Measurements from ENCODE around the gene KIF1A.
"Not testable (repeated sequence)": the region's sequence is repeated elsewhere in the genome, so short reads cannot be mapped to it uniquely, and the experiment has no call there.

Gene KIF1A

DNA sequence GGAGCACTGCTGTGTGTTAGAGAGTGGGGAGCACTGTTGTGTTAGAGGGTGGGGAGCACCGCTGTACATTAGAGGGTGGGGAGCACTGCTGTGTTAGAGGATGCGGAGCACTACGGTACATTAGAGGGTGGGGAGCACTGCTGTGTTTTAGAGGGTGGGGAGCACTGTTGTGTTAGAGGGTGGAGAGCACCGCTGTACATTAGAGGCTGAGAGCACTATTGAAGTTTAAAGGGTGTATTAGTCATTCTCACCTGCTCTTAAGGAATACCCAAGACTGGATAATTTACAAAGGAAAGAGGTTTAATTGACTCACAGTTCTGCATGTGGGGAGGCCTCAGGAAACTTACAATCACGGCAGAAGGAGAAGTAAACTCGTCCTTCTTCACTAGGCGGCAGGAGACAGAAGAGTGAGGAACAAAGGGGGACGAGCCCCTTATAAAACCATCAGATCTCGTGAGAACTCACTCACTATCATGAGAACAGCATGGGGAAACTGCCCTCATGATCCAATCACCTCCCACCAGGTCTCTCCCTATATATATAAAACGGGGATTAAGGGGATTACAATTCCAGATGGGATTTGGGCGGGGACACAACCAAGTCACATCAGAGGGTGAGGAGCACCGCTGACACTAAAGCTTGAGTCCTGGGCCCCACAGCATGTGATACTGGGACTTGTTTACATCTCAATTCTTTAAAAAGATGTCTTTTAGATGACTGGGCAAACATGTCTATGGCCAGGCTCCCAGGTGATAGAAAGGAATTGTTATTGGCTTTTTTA lies 29.1 kb upstream of the KIF1A start:
- DNase-seq (ENCODE audit: low spot score) = no peak

DNA sequence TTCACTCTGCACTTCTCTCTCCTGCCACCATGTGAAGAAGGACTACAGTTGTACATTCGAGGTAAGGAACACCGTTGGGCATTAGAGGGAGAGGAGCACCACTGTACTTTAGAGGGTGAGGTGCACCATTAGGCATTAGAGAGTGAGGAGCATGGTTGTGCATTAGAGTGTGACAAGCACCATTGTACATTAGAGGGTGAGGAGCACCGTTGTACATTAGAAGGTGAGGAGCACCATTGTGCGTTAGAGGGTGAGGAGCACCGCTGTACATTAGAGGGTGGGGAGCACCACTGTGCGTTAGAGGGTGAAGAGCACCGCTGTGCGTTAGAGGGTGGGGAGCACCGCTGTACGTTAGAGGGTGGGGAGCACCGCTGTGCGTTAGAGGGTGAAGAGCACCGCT lies 27.8 kb upstream of the KIF1A start:
- DNase-seq (ENCODE audit: low spot score) = no peak

DNA sequence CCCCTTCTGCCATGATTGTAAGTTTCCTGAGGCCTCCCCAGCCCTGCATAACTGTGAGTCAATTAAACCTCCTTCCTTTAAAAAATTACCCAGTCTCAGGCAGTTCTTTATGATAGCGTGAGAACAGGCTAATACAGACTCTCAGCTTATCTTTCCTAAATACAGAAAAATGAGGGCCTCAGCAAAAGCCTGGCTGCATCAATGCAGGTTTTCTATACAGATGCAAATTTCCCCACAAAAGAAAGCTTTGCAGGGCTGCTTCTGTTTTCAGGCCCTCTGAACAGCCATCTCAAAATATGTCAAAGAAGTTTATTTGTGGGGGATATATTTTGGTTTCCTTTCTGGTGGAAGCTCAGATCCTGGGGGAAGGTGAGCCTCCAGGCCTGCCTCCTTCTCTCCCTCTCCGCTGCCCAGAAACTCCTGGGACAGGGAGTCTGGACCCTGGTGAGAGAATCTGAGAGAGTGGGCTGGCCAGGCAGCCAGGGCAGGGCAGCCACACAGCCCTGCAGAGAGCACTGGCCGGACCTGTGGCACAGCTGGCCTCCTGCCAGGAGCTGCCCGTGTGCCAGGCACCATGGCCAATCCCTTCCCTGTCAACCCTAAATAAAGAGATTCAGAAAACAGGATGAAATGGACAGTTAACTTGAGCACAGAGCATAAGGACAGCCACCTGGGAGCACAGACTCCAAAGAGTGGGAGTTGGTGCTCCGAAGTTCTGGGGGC lies 27.0 kb upstream of the KIF1A start:
- no peak for DNase-seq (ENCODE audit: low spot score)

DNA sequence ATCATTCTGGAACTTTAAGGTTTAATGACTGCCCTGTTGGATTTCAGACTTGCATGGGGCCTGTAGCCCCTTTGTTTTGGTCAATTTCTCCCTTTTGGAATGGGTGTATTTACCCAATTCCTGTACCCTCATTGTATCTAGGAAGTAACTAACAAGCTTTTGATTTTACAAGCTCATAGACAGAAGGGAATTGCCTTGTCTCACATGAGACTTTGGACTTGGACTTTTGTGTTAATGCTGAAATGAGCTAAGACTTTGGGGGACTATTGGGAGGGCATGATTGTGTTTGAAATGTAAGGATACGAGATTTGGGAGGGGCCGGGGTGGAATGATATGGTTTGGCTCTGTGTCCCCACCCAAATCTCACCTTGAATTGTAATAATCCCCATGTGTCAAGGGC lies 26.3 kb upstream of the KIF1A start:
- not testable (repeated sequence) for DNase-seq (ENCODE audit: low spot score)

DNA sequence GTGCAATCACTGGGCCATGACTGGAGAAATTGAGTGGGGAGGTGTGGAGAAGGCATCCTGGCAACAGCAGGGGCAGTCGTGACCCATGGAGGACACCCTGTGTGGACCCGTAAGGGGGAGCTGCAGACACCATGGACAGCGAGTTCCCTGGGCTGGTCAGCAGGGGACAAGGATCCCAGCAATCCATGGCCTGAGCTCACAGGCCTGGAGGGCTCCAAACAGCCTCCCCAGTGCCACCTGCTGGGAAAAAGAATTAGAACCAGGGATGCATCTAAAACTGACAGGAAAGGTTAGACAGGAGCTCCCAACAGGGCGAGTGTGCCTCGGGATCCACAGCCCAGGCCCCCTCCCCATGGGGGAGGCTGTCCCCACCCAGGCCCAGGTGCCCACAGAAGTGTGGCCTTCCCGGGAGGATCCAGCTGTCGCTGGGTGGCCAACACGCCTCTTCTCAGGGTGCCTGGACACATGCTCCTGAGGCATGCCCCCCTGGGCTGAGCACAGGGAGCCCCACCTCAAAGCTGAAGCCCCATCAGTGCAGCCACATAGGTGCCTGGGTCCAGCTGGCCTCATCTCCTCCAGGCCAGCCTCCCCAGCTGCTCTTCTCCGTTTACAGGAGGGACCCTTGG lies 20.5 kb upstream of the KIF1A start:
- DNase-seq (ENCODE audit: low spot score) = peak; percentile 76

DNA sequence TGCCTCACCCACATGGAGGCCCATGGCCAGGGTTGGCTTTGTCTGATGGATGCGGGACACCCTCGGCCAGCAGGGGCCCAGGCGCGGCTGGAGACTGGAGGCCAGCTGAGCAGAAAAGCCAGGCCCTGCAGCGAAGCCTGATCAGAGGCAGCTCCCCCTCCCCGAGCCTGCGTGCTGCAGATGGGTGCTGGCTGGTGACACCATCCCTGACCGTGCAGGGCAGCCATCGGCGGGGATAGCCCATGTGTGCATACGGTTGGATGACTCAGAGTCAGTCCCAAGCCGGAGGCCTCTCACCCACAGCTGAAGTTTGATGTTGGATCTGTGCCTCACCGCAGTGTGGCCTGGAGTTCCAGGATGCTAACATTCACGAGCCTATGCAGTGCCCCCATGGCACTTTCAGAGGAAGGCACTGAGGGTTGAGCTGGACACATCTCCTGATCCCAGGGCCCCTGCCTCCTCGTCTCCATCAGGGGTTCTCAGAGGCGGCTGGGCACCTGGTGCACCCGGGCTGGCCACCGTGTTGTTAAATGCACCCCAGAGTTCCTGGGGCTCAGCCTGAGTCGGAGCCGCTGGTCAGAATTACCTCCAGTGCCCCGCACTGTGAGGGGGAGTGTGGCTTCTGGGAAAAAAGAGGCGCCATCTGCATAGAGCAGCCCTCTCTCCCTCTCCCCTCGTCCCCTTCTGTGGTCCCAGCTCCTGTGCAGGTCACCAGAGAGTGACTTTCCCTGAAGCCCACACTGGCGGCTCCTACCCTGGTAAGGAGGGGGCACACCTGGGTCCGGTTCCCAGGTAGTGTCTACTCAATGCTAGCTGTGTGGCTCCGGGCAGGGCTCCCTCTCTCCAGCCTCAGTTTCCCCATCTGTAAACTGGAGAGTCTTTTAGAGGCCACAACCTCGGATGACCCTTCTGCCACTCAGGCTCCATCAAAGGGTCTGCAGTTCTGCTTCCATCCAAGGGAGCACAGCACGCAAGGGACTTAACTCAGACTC lies 19.4 kb upstream of the KIF1A start:
- no peak for DNase-seq (ENCODE audit: low spot score)

DNA sequence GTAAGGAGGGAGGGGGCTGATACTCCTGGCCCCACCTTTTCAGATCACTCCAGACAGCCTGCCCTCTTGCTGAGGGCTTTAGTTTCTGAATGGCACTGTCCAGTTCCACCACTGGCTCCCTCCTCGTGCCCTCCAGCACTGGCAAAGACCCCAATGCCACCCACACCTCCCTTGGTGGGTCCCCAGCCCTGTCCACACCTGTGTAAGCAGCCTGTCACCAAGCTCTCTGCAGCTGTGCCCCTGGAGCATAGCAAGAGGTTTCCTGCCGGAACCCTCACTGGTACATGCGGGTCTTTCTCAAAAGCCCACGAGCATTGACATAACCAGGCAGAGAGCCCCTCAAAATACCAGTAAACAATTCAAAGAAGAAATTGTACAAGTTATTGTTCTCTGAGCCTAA lies 17.6 kb upstream of the KIF1A start:
- DNase-seq (ENCODE audit: low spot score) = no peak

DNA sequence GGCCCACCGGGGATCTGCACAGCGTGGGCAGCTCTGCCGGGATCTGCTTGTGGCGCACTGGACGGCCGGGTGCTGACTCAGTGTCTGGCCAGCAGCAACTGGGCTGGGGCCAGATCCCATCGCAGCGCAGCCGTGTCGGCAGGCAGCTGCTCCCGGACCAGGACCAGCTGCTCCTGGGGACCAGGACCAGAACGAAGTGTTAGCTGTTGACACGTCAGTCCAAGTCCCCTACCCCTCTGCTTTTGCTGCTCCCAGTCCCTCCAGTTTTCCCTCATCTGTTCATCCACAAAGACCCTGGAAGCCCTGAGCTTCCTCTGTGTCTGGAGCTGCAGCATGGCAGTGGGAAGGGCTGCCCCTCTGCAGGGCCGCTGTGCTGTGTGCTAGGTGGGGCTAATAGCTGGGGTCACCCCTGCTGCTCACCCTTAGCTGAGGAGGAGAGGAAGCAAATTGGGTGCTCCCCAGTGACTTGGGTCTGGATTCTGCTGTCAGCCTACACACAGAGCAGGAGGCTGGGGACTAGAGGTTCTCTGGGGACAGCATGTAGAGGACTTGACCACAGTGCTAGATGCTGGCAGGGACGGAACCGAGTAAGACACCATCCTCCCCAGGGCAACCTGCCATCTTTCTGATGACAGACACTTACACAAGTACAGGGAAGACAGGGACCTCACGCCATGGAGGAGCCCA lies 16.9 kb upstream of the KIF1A start:
- no peak for DNase-seq (ENCODE audit: low spot score)

DNA sequence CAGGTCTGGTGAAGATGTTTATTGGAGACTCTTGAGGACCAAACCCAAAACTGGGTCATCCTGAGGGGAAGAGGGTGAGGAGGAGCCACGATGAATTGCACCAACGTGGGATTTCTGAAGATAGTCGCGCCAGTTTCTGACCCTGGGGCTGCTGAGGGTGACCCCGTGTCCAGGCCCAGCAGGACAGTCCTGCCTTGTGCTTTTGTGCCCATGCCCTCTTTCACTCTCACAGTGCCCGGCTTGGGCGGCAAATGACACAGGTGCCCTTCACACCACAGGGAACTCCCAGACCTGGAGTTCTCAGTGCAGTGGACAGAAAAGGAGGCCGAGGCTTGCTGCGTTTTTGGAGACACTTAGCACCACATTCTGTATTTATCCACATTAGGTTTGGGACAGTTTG lies 15.5 kb upstream of the KIF1A start:
- DNase-seq (ENCODE audit: low spot score) = no peak

DNA sequence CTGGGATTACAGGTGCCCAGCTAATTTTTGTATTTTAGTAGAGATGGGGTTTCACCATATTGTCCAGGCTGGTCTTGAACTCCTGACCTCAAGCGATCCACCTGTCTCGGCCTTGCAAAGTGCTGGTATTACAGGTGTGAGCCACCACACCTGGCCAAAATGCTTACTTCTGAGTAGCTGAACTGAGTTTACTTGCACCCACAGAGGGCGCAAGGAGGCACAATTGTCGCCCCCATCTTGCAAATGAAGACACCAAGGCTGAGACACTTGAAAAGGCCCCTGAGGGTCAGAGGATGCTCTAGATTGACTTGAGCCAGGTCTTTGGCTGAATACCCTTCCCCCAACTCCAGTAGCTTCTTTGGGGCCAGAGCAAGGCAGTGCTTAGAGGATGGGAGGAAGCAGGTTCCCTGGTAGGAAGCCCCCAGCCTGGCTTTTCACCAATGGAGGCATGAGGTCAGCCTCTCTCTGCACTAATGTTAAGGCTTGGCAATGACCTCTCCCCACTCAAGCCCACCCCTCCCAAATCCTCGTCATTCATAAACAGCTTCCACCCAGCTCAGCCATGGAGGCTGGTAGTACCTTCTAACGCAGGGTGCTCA lies 14.5 kb upstream of the KIF1A start:
- DNase-seq (ENCODE audit: low spot score) = no peak

DNA sequence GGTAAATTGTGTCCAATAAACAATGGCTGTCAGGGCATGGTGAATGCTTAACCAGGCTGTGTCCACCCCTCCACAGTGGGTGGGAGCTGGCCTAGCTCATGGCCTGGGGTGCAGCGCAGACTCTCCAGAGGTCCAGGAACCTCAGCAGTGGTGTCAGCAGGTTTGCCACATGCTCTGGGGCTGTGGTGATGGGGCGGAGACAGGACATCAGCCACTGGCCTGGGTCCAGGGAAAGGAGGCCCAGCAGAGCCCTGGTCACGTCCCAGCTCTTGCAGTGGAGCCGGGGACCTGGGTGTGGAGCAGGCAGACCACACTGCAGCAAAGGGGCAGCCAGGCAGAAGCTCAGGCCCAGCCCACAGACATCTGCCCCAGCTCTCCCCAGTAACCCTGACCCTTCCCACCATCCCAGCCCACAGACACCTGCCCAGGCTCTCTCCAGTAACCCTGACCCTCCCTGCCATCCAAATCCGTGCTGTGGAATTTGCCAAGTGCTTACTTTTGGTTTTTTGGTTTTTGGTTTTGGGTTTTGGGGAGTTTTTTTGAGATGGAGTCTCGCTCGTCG lies 13.8 kb upstream of the KIF1A start:
- no peak for DNase-seq (ENCODE audit: low spot score)

DNA sequence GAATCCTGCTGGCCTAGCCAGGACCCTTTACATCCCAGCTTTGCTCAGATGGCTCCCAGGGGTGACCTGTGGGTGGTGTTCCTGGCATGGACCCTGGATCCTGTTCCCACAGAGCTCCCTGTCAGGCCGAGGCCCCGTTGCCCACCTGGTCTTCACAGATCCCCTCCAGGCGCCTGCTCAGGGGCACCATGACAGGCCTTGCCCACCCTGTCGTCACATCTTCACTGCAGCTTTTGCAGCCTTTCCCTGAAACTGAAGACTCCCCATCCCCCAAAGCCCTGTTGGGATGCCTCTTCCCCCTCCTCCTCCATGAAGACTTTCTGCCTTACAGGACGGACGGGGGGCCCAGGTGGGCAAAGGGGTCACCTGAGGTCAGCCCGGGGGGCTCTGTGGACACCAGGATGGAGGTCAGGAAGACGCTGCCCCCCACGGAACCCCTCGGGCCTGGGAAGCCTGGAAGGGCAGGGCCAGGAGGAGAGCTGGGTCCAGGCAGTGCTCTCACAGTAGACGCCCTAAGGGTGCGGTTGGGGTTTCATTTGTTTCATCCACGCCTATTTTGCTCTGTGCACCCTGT lies 13.0 kb upstream of the KIF1A start:
- DNase-seq (ENCODE audit: low spot score) = no peak

DNA sequence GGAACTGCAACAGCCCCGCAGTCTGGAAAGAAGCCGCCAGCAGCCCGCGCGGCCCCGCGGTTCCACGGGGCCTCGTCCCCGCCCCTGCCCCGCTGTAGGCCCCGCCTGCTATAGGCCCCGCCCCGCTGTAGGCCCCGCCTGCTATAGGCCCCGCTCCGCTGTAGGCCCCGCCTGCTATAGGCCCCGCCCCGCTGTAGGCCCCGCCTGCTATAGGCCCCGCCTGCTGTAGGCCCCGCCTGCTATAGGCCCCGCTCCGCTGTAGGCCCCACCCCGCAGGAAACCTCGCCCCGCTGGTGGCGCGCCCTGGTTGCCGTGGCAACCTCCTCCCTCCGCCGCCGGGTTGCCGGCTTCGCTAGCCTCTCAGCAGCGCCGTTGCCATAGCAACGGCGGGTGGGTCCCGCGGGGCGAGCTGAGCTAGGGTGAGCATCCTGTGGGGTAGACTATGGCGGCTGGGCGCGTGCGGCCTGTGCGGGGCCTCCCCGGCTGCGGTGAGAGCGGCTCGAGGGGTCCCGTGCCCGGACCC lies 12.2 kb upstream of the KIF1A start:
- peak; percentile 95 for DNase-seq (ENCODE audit: low spot score)

DNA sequence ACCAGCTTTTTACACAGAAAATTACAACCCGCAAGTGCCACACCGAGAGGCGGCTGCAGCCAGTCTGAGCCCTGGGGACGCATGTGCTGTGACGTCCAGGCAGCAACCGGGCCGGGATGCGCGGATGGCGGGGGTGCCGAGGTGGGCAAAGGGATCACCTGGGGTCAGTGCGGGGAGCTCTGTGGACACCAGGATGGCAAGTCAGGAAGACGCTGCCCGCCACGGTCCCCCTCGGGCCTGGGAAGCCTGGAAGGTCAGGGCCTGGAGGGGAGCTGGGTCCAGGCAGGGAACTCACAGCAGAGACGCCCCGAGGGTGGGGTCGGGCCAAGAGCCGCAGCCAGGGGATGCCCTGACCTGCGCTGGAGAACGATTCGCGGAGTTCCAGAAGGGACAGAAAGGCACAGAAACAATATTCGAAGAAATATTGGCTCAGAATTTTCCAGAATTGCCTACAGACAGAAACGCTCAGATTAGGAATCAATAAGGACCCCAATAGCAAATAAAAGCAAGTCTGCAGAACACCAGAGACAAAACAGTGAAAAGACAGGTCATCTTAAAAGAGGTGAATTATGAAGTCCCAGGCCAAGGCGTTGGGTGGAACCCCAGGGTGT lies 11.7 kb upstream of the KIF1A start:
- no peak for DNase-seq (ENCODE audit: low spot score)

DNA sequence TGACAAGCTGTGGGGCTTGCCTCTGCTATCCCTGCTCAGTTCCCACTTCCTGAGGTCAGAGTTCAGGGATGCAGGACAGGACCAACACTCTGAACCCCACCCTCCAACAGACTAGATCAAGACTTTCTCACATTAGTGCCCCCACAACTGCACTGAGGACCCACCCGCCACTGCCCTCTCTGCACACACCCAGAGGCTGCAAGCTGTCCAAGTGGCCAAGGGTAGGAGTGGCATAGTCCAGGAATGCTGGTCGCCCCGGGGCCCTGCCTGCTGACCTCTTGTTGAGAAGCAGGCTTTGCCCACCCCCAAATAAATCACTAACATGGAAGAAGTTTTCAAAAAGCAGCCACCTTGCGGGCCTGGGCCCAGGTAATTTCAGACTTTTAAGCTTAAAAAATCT lies 5.5 kb upstream of the KIF1A start:
- DNase-seq (ENCODE audit: low spot score) = no peak

DNA sequence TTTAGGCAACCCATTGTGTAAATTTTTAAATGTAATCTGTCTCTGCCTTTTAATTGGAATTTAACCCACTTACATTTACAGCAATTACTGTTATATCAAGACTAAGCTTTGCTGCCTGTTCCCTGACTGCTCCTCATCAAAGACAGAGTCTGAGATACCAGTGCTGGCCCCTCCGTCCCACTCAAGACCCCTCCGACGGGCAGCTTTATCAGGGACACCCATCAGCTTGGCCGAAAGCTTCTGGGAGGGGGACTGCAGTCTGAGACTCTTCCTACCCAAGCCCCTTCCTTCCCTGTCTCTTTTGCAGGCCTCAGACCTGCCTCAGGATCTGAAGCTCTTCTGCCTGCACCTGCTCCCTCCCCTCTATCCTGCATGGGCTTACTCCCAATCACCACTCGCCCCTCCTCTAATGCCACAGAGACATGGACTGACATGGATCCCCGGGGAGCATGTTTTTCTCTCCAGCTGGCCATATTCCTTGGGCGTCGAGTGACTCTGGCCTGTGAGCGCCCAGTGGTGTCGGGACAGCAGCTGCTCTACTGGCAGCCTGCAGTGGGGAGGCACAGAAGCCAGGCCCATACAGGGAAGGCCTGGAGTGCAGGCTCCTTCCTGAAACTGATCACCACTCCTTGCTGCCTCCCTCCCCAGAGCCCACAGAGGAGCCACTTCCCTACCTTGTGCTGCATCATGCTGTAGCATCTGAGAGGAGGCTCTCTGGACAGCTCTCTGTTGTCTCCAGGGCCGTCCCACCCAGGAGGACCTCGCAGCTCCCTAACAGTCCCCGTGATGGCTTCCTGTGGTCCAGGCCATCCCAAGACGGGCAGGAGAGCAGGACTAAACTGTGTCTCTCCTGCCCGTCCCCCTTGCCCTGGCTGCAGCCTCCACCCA lies 3.7 kb upstream of the KIF1A start:
- DNase-seq (ENCODE audit: low spot score) = no peak

DNA sequence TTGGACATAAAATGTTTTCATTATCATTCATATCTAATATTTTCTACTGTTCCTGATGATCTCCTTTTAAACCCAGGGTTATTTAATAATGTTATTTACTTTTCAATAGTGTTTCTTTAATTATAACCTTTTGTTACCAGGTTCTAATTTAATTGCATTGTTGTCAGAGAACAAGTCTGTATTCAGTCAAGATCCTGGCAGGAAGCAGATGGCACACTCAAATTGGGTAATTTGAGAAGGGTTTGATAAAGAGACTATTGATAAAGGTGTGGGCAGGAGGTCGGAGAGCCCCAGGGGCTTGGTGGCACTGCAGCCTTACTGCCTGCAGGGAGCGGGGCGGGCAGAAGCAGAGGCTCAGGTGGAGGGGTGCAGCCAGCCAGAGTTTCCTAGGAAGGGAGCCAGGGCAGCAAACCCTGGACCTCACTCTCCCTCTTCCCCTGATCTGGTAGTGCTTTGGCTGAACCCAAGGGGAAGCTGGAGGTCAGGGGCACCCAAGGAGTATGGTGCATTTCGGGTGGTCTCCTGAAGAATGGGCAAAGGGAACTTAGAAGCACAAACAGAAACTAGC lies 2.3 kb upstream of the KIF1A start:
- DNase-seq (ENCODE audit: low spot score) = no peak

DNA sequence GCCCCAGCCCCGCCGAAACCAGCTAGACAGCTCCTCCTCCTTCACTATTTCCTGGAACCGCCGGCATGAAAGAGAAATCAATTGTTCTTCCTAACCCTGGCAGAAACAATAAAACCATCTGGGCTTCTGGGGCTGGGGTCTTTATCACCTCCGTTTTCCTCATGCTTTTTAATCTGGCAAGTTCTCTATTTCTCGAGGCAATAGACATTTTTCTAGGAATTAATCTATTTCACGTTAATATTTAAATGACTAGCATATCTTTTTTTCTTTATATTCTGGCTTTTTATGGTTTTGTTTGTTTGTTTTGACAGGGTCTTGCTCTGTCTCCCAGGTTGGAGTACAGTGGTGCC lies 1.4 kb upstream of the KIF1A start:
- no peak for DNase-seq (ENCODE audit: low spot score)

Data from putamen (tissue), 1 donor.